ENCODE data around the gene FANCC. TPM values are rescaled to one million over a fixed set of nuclear protein-coding genes. Genes with fewer than 3 reads are reported as not detected.

Gene FANCC
- total RNA-seq, 2 experiments from 2014 or later: 10.2 to 10.5 TPM

GRCh38 chr9:95077766-95078370 lies 239.6 kb downstream of the FANCC start:
- ChIA-PET CTCF (no interaction called here), POLR2A (no interaction called here)
- Mint-ChIP-seq H3K36me3 (peaks cover 1% of the 10 kb centered on the region), H3K27ac (no peak overlapping the region), H3K4me3 (no peak overlapping the region), H3K9me3 (no peaks in the 10 kb centered on the region), H3K4me1 (ENCODE audit: low read depth) (no peaks in the 10 kb centered on the region), H3K27me3 (no peaks in the 10 kb centered on the region)
- intact Hi-C loops (cut with micrococcal nuclease): no loop called here
- DNase-seq: no peak

GRCh38 chr9:95077053-95077765 lies 240.3 kb downstream of the FANCC start:
- intact Hi-C loops (cut with micrococcal nuclease): no loop called here
- peaks cover 1% of the 10 kb centered on the region for H3K36me3 Mint-ChIP-seq
- H3K9me3 Mint-ChIP-seq: no peaks in the 10 kb centered on the region
- no peak overlapping the region for H3K4me3 Mint-ChIP-seq
- CTCF ChIA-PET: no interaction called here
- H3K27me3 Mint-ChIP-seq: no peaks in the 10 kb centered on the region
- no peak overlapping the region for H3K27ac Mint-ChIP-seq
- H3K4me1 Mint-ChIP-seq (ENCODE audit: low read depth): no peaks in the 10 kb centered on the region
- POLR2A ChIA-PET: no interaction called here
- DNase-seq: no peak

GRCh38 chr9:95076696-95077052 lies 240.8 kb downstream of the FANCC start:
- H3K36me3 Mint-ChIP-seq: peaks cover 1% of the 10 kb centered on the region
- CTCF ChIA-PET: no interaction called here
- no peak overlapping the region for H3K4me3 Mint-ChIP-seq
- no peaks in the 10 kb centered on the region for H3K4me1 Mint-ChIP-seq (ENCODE audit: low read depth)
- H3K27ac Mint-ChIP-seq: no peak overlapping the region
- no peaks in the 10 kb centered on the region for H3K9me3 Mint-ChIP-seq
- no peaks in the 10 kb centered on the region for H3K27me3 Mint-ChIP-seq
- POLR2A ChIA-PET: no interaction called here
- DNase-seq: no peak
- intact Hi-C loops (cut with micrococcal nuclease): no loop called here

DNA sequence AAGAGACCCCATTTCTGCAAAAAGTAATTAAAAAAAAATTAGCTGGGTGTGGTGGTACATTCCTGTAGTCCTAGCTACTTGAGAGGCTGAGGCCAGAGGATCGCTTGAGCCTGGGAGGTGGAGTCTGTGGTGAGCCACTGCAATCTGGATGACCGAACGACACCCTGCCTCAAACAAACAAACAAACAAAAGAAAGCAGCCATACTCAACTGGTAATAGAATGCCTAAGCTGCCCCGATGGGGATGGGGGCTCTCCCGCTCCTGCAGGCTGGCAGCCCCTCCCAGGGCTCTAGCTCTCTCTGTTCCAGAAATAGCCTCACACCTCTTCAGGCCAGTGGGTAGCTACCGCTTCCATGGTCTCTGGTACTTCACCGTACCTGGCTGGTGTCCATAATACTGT lies 241.8 kb downstream of the FANCC start:
- Mint-ChIP-seq H3K27ac (no peak overlapping the region), H3K4me3 (no peak overlapping the region), H3K4me1 (ENCODE audit: low read depth) (no peaks in the 10 kb centered on the region), H3K9me3 (no peaks in the 10 kb centered on the region), H3K36me3 (no peaks in the 10 kb centered on the region), H3K27me3 (no peaks in the 10 kb centered on the region)
- intact Hi-C loops (cut with micrococcal nuclease): no loop called here
- POLR2A ChIA-PET: no interaction called here
- CTCF ChIA-PET: interaction anchor here (1.3 kb wide), 1 partner anchor 394 kb away, joined by 3 read pairs; no protein-coding TSS in a partner anchor
- DNase-seq: no peak

GRCh38 chr9:95074632-95075031 lies 242.9 kb downstream of the FANCC start:
- DNase-seq: no peak
- Mint-ChIP-seq H3K27ac (no peak overlapping the region), H3K9me3 (no peaks in the 10 kb centered on the region), H3K4me3 (no peak overlapping the region), H3K27me3 (no peaks in the 10 kb centered on the region), H3K4me1 (ENCODE audit: low read depth) (no peaks in the 10 kb centered on the region), H3K36me3 (no peaks in the 10 kb centered on the region)
- intact Hi-C loops (cut with micrococcal nuclease): no loop called here
- CTCF ChIA-PET: no interaction called here
- POLR2A ChIA-PET: no interaction called here

DNA sequence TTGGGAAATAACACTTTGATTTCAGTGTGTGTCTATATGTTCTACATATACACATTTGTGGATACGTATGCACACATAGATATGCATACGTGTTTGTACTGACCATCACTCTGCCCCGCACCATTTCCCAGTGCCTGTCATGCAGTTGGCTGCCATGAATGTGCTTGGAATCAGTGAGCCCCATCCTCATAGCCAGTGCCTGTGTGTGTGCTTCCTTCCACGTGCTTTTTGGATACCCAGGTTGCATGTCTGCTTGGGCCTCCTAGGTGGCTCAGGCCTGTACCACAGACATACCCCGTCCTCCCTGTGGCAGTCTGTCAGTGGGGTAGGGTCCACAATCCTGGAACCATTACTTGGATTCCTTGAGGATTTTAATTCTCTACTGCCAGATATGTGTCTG lies 243.6 kb downstream of the FANCC start:
- intact Hi-C loops (cut with micrococcal nuclease): no loop called here
- Mint-ChIP-seq H3K9me3 (no peaks in the 10 kb centered on the region), H3K36me3 (no peaks in the 10 kb centered on the region), H3K4me3 (no peak overlapping the region), H3K27ac (no peak overlapping the region), H3K27me3 (no peaks in the 10 kb centered on the region), H3K4me1 (ENCODE audit: low read depth) (no peaks in the 10 kb centered on the region)
- ChIA-PET CTCF (no interaction called here), POLR2A (no interaction called here)
- no peak for DNase-seq

GRCh38 chr9:95073042-95073607 lies 244.4 kb downstream of the FANCC start:
- no peak for DNase-seq
- H3K4me3 Mint-ChIP-seq: no peak overlapping the region
- POLR2A ChIA-PET: no interaction called here
- CTCF ChIA-PET: interaction anchor here (0.9 to 1.9 kb wide), 2 partner anchors 54 to 263 kb away, joined by 3 to 5 read pairs; no protein-coding TSS in a partner anchor
- no peaks in the 10 kb centered on the region for H3K9me3 Mint-ChIP-seq
- no peaks in the 10 kb centered on the region for H3K4me1 Mint-ChIP-seq (ENCODE audit: low read depth)
- H3K36me3 Mint-ChIP-seq: no peaks in the 10 kb centered on the region
- H3K27ac Mint-ChIP-seq: no peak overlapping the region
- intact Hi-C loops (cut with micrococcal nuclease): no loop called here
- H3K27me3 Mint-ChIP-seq: no peaks in the 10 kb centered on the region

- DNase-seq: no peak
- Mint-ChIP-seq H3K36me3 (no peaks in the 10 kb centered on the region), H3K4me1 (ENCODE audit: low read depth) (no peaks in the 10 kb centered on the region), H3K4me3 (no peak overlapping the region), H3K9me3 (no peaks in the 10 kb centered on the region), H3K27me3 (no peaks in the 10 kb centered on the region), H3K27ac (no peak overlapping the region)
- POLR2A ChIA-PET: no interaction called here
- intact Hi-C loops (cut with micrococcal nuclease): no loop called here
- CTCF ChIA-PET: interaction anchor here (0.9 to 1.9 kb wide), 2 partner anchors 55 to 265 kb away, joined by 3 to 5 read pairs; no protein-coding TSS in a partner anchor
Measured at GRCh38 chr9:95071925-95072324, 245.6 kb downstream of the FANCC start.

DNA sequence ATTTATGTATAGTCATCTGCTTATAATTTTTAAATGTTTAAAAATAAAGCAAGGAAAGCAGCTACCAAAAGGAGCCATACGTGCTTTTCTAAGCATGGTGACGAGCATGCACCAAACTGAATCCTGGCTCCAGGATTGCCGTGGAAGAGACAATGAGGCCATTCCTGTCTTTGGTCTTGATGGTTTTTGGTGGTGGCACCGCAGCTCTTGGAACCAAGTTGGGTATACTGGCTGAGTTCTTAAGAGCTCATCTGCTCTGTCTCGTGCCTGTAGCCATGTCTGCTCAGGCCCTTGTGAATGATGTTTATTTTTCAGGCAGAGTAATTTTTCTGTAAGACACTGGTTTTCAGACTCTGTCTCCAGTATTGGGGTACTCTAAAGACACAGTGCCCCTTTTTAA lies 246.1 kb downstream of the FANCC start:
- intact Hi-C loops (cut with micrococcal nuclease): no loop called here
- Mint-ChIP-seq H3K27me3 (no peaks in the 10 kb centered on the region), H3K9me3 (no peaks in the 10 kb centered on the region), H3K4me3 (no peak overlapping the region), H3K36me3 (no peaks in the 10 kb centered on the region), H3K4me1 (ENCODE audit: low read depth) (no peaks in the 10 kb centered on the region), H3K27ac (no peak overlapping the region)
- ChIA-PET CTCF (interaction anchor here (1.9 kb wide), 1 partner anchor 56 kb away, joined by 5 read pairs; no protein-coding TSS in a partner anchor), POLR2A (no interaction called here)
- DNase-seq: no peak

DNA sequence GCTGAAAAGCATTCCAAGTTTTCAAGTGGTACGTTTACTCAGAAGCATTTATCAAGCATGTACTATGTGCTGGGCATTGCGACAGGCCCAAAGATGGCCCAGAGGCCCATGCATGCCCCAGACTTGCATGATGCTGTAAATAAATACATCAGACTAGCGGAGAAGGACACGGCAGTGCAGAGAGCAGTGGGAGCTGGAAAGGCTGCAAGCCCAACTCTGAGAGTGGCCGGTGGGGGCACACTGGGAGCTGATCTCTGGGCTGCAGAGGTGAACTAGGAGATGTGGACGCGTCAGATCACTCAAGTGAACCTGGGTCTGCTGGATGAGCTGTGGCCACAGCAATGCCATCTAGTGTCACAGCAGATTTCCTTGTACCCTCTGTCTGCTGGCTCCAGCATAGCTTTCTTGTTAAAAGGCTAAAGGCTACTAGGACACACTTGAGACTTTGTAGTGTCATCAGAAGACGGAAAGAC lies 246.9 kb downstream of the FANCC start:
- H3K9me3 Mint-ChIP-seq: no peaks in the 10 kb centered on the region
- no peak overlapping the region for H3K27ac Mint-ChIP-seq
- no peaks in the 10 kb centered on the region for H3K4me1 Mint-ChIP-seq (ENCODE audit: low read depth)
- H3K27me3 Mint-ChIP-seq: no peaks in the 10 kb centered on the region
- ChIA-PET CTCF (no interaction called here), POLR2A (no interaction called here)
- DNase-seq: no peak
- H3K36me3 Mint-ChIP-seq: no peaks in the 10 kb centered on the region
- intact Hi-C loops (cut with micrococcal nuclease): no loop called here
- H3K4me3 Mint-ChIP-seq: no peak overlapping the region

- CTCF ChIA-PET: no interaction called here
- H3K36me3 Mint-ChIP-seq: peaks cover 4% of the 10 kb centered on the region
- DNase-seq: no peak
- H3K4me3 Mint-ChIP-seq: no peak overlapping the region
- POLR2A ChIA-PET: no interaction called here
- intact Hi-C loops (cut with micrococcal nuclease): no loop called here
- H3K4me1 Mint-ChIP-seq (ENCODE audit: low read depth): no peaks in the 10 kb centered on the region
- no peaks in the 10 kb centered on the region for H3K9me3 Mint-ChIP-seq
- no peaks in the 10 kb centered on the region for H3K27me3 Mint-ChIP-seq
- H3K27ac Mint-ChIP-seq: no peak overlapping the region
Measured at GRCh38 chr9:95067897-95068296, 249.6 kb downstream of the FANCC start.

DNA sequence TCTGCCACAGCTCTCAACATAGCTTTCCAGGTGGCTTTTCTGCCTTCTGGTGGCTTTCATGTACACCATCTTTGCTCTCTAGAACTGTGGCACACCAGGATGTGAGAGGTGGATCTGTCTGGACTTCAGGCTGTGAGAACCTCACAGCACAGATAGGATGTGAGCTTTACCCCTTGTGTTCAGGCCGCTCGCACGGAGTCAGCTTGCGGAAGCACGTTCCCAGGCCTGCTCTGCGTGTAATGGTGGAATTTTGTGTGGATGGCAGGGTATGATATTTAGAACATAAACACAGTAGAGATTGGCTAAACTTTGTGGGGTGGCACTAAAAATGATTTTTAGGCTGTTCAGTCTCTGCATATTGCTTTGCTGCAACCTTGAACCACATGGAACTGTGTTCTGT lies 250.5 kb downstream of the FANCC start:
- H3K27me3 Mint-ChIP-seq: no peaks in the 10 kb centered on the region
- ChIA-PET CTCF (no interaction called here), POLR2A (no interaction called here)
- no peaks in the 10 kb centered on the region for H3K9me3 Mint-ChIP-seq
- H3K36me3 Mint-ChIP-seq: peaks cover 4% of the 10 kb centered on the region
- DNase-seq: no peak
- intact Hi-C loops (cut with micrococcal nuclease): no loop called here
- no peak overlapping the region for H3K4me3 Mint-ChIP-seq
- no peak overlapping the region for H3K27ac Mint-ChIP-seq
- no peaks in the 10 kb centered on the region for H3K4me1 Mint-ChIP-seq (ENCODE audit: low read depth)

DNA sequence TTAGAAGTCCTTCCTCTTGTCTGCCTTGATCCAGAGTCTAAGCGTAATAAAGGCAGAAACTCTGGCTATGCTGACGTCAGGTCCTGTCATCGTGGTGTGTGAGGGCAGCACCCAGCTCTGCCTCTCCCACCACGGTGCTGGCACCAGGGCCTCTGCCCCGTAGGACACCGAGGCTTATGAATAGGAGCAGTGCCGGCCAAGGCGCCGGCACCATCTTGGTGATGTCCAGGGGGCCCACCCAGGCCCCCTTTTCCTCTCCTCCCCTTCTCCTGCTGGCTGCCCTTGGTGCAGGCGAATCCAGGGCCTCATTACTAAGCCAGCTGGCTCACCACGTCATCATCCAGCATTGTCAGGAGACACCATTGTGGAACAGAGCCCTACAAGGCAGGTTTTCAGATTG lies 252.3 kb downstream of the FANCC start:
- H3K27me3 Mint-ChIP-seq: no peaks in the 10 kb centered on the region
- ChIA-PET POLR2A (no interaction called here), CTCF (no interaction called here)
- no peak overlapping the region for H3K27ac Mint-ChIP-seq
- H3K4me1 Mint-ChIP-seq (ENCODE audit: low read depth): no peaks in the 10 kb centered on the region
- intact Hi-C loops (cut with micrococcal nuclease): no loop called here
- no peak for DNase-seq
- H3K36me3 Mint-ChIP-seq: peaks cover 4% of the 10 kb centered on the region
- H3K4me3 Mint-ChIP-seq: no peak overlapping the region
- H3K9me3 Mint-ChIP-seq: no peaks in the 10 kb centered on the region

Data from activated CD4-positive, alpha-beta memory T cell treated with anti-CD3 and anti-CD28 coated beads for 36 hours (primary cell).